H1 (cell line): ENCODE results near the gene TRMT61B. TPM values are rescaled to one million over a fixed set of nuclear protein-coding genes. Genes with fewer than 3 reads are reported as not detected.
A peak's percentile ranks its signal among the peaks of the same experiment; 100 is the strongest.

Experiments
- CTCF ChIA-PET: fragments of 300-600 bp; sonication (Branson Sonifier 250); formaldehyde crosslinking; loops from one replicate; lab custom pipeline; 2021; ENCODE audit not compliant: partially characterized antibody; lab: Charles Lee
- POLR2A ChIA-PET: fragments of 300-600 bp; sonication (Branson Sonifier 250); formaldehyde crosslinking; loops from one replicate; lab custom pipeline; 2021; ENCODE audit warnings: inconsistent platforms; ENCODE audit not compliant: partially characterized antibody; lab: Charles Lee
- DNase-seq, 2 experiments: peaks; one replicate each; pipeline versions ENCODE4 v3.0.0 to v3.0.0-alpha.2; 2010 to 2022; ENCODE audit warnings: low spot score in 2 of 2, low read depth in 1 of 2, mixed read lengths in 1 of 2
- FAIRE-seq: peaks from 2 replicates; lab custom pipeline; 2011; peaks lifted over from hg19 to GRCh38; lab: Jason Lieb, UNC
- H2AFZ ChIP-seq: 2 replicates; pipeline ENCODE4 v1.8.1; 2012; ENCODE audit warnings: low read length, inconsistent platforms
- H2AK5ac ChIP-seq: 2 replicates; pipeline ENCODE4 v1.6.1; 2013; ENCODE audit warnings: low read depth, low read length
- H2BK120ac ChIP-seq: replicated peaks from 2 replicates; pipeline ENCODE3; 2013; ENCODE audit warnings: low read depth, low read length, inconsistent platforms
- H2BK12ac ChIP-seq: 2 replicates; pipeline ENCODE4 v1.6.1; 2013; ENCODE audit warnings: low read depth, low read length
- H2BK15ac ChIP-seq: 2 replicates; pipeline ENCODE4 v1.6.1; 2013; ENCODE audit warnings: low read length
- H2BK20ac ChIP-seq: 2 replicates; pipeline ENCODE4 v1.6.1; 2013; ENCODE audit warnings: low read length
- H2BK5ac ChIP-seq: 2 replicates; pipeline ENCODE4 v1.6.1; 2013; ENCODE audit warnings: low read depth, low read length
- H3K14ac ChIP-seq: 2 replicates; pipeline ENCODE4 v1.6.1; 2013; ENCODE audit warnings: inconsistent platforms; ENCODE audit not compliant: insufficient read length
- H3K18ac ChIP-seq: 2 replicates; pipeline ENCODE4 v1.6.1; 2013; ENCODE audit warnings: low read length; ENCODE audit errors: extremely low read depth
- H3K23ac ChIP-seq: 2 replicates; pipeline ENCODE4 v1.6.1; 2013; ENCODE audit warnings: inconsistent platforms; ENCODE audit not compliant: insufficient read length
- H3K23me2 ChIP-seq: 2 replicates; pipeline ENCODE4 v1.6.1; 2013; ENCODE audit warnings: low read depth, low read length
- H3K27ac ChIP-seq: 2 replicates; pipeline ENCODE4 v1.6.1; 2011; ENCODE audit warnings: low read depth, low read length, inconsistent platforms
- H3K27me3 ChIP-seq, 4 experiments: replicated peaks in 1 of 4; 1 replicate in 1 of 4; 2 replicates in 3 of 4; pipeline versions ENCODE4 v1.6.1 to v1.8.1; 2011 to 2013; ENCODE audit warnings: low read length in 3 of 4, mild to moderate bottlenecking in 3 of 4, inconsistent platforms in 2 of 4, mixed read lengths in 2 of 4, moderate library complexity in 1 of 4; ENCODE audit not compliant: control insufficient read depth in 3 of 4, insufficient read depth in 3 of 4; ENCODE audit errors: extremely low read depth in 1 of 4
- H3K36me3 ChIP-seq, 4 experiments: 2 replicates each; pipeline versions ENCODE4 v1.6.1 to v1.8.1; 2011 to 2013; ENCODE audit warnings: mild to moderate bottlenecking in 4 of 4, low read length in 3 of 4, moderate library complexity in 2 of 4, control low read depth in 1 of 4, inconsistent platforms in 1 of 4; ENCODE audit not compliant: insufficient read depth in 4 of 4, control insufficient read depth in 2 of 4
- H3K4ac ChIP-seq: replicated peaks from 2 replicates; pipeline ENCODE3; 2013; ENCODE audit warnings: low read length, low read depth, mixed read lengths, inconsistent platforms; ENCODE audit not compliant: insufficient read length
- H3K4me1 ChIP-seq, 4 experiments: replicated peaks in 1 of 4; 1 replicate in 1 of 4; 2 replicates in 3 of 4; pipeline versions ENCODE4 v1.6.1 to v1.8.1; 2011 to 2013; ENCODE audit warnings: low read length in 3 of 4, inconsistent platforms in 2 of 4, mixed read lengths in 1 of 4; ENCODE audit not compliant: insufficient read depth in 4 of 4, control insufficient read depth in 3 of 4
- H3K4me2 ChIP-seq, 2 experiments: 2 replicates each; pipeline versions ENCODE4 v1.6.1 to v1.8.1; 2011 to 2013; ENCODE audit warnings: low read depth in 2 of 2, low read length in 2 of 2, control low read depth in 1 of 2, inconsistent platforms in 1 of 2, mild to moderate bottlenecking in 1 of 2; ENCODE audit not compliant: insufficient read depth in 1 of 2
- H3K4me3 ChIP-seq, 4 experiments: fragments of 200-600, 300-600 bp in 1 of 4; sonication (generic), shearing (Covaris generic), sonication (Bioruptor Twin) in 1 of 4; 2 replicates each; pipeline versions ENCODE4 v1.5.1 to v1.8.1; 2011 to 2016; ENCODE audit warnings: low read length in 4 of 4, low read depth in 3 of 4, control low read depth in 2 of 4, inconsistent platforms in 2 of 4, mild to moderate bottlenecking in 2 of 4, mixed read lengths in 1 of 4, moderate library complexity in 1 of 4; ENCODE audit not compliant: insufficient read depth in 2 of 4; ENCODE audit errors: extremely low read depth in 1 of 4
- H3K56ac ChIP-seq: replicated peaks from 2 replicates; pipeline ENCODE3; 2013; ENCODE audit warnings: low read depth, mild to moderate bottlenecking, mixed read lengths, low read length, inconsistent platforms; ENCODE audit not compliant: insufficient read length
- H3K79me1 ChIP-seq: 2 replicates; pipeline ENCODE4 v1.6.1; 2013; ENCODE audit warnings: low read depth, low read length, control low read depth
- H3K79me2 ChIP-seq, 2 experiments: 2 replicates each; pipeline versions ENCODE4 v1.6.1 to v1.8.1; 2012 to 2013; ENCODE audit warnings: low read length in 2 of 2, mild to moderate bottlenecking in 2 of 2, inconsistent platforms in 1 of 2; ENCODE audit not compliant: insufficient read depth in 2 of 2, control insufficient read depth in 1 of 2
- H3K9ac ChIP-seq, 4 experiments: replicated peaks in 1 of 4; 1 replicate in 1 of 4; 2 replicates in 3 of 4; pipeline versions ENCODE4 v1.6.1 to v1.8.1; 2011 to 2013; ENCODE audit warnings: low read depth in 3 of 4, low read length in 3 of 4, control low read depth in 2 of 4, mild to moderate bottlenecking in 2 of 4, moderate library complexity in 2 of 4, inconsistent platforms in 1 of 4; ENCODE audit errors: extremely low read depth in 1 of 4
- H3K9me3 ChIP-seq, 2 experiments: 2 replicates each; pipeline versions ENCODE4 v1.6.1 to v1.8.1; 2012 to 2013; ENCODE audit warnings: mild to moderate bottlenecking in 2 of 2, moderate library complexity in 2 of 2, control low read depth in 1 of 2, inconsistent platforms in 1 of 2, low read depth in 1 of 2, low read length in 1 of 2, mixed read lengths in 1 of 2; ENCODE audit not compliant: insufficient read depth in 2 of 2
- H4K20me1 ChIP-seq, 2 experiments: replicated peaks in 1 of 2; 2 replicates each; pipeline versions ENCODE3 to v1.8.1; 2011 to 2013; ENCODE audit warnings: inconsistent platforms in 2 of 2, low read length in 2 of 2, mild to moderate bottlenecking in 1 of 2; ENCODE audit not compliant: insufficient read depth in 2 of 2, control insufficient read depth in 1 of 2
- H4K5ac ChIP-seq: 2 replicates; pipeline ENCODE4 v1.6.1; 2013; ENCODE audit warnings: low read length, low read depth, mixed read lengths, inconsistent platforms; ENCODE audit not compliant: insufficient read length
- H4K8ac ChIP-seq: 2 replicates; pipeline ENCODE4 v1.8.0; 2013; ENCODE audit warnings: mild to moderate bottlenecking, moderate library complexity, low read length, inconsistent platforms; ENCODE audit not compliant: insufficient read depth; ENCODE audit errors: extremely low read depth
- H4K91ac ChIP-seq: replicated peaks from 2 replicates; pipeline ENCODE3; 2013; ENCODE audit warnings: low read length, mixed read lengths, inconsistent platforms; ENCODE audit not compliant: insufficient read length
- EZH2 ChIP-seq: fragments of 200-600 bp; sonication (generic); IDR thresholded peaks from 2 replicates; pipeline ENCODE4 v1.7.1; 2012; ENCODE audit warnings: low read depth, mild to moderate bottlenecking, moderate library complexity, low read length, inconsistent platforms; ENCODE audit not compliant: severe bottlenecking
- HDAC2 ChIP-seq, 2 experiments: fragments of 300-600 bp in 1 of 2; sonication (generic) in 1 of 2; IDR thresholded peaks; 2 replicates each; pipeline ENCODE4 v1.6.1; 2011 to 2012; ENCODE audit warnings: low read depth in 2 of 2, low read length in 2 of 2, mild to moderate bottlenecking in 2 of 2, moderate library complexity in 2 of 2, borderline replicate concordance in 1 of 2, inconsistent platforms in 1 of 2
- KDM1A ChIP-seq: fragments of 200-600, 300-600 bp; sonication (generic); IDR thresholded peaks from 2 replicates; pipeline ENCODE4 v1.7.1; 2016; ENCODE audit warnings: mild to moderate bottlenecking, low read length, borderline replicate concordance
- KDM4A ChIP-seq: IDR thresholded peaks from one replicate; pipeline ENCODE4 v1.7.1; 2012; ENCODE audit warnings: low read depth, mild to moderate bottlenecking, moderate library complexity, low read length, inconsistent platforms; ENCODE audit not compliant: severe bottlenecking
- KDM5A ChIP-seq: fragments of 200-600 bp; IDR thresholded peaks from 2 replicates; pipeline ENCODE4 v1.7.1; 2012; ENCODE audit warnings: mild to moderate bottlenecking, low read length, inconsistent platforms, mixed read lengths
- PHF8 ChIP-seq: fragments of 200-600 bp; sonication (generic); conservative IDR thresholded peaks from 2 replicates; pipeline ENCODE4 v1.7.1; 2012; ENCODE audit warnings: low read depth, mild to moderate bottlenecking, inconsistent platforms, low read length, moderate library complexity
- POLR2A ChIP-seq, 2 experiments: IDR thresholded peaks; 1 replicate in 1 of 2; 2 replicates in 1 of 2; pipeline ENCODE4 v1.6.1; 2011; ENCODE audit warnings: low read depth in 2 of 2, low read length in 2 of 2, mild to moderate bottlenecking in 2 of 2; ENCODE audit errors: control extremely low read depth in 1 of 2
- RXRA ChIP-seq: IDR thresholded peaks from 2 replicates; pipeline ENCODE4 v1.6.1; 2011; ENCODE audit warnings: low read depth, mild to moderate bottlenecking, low read length, moderate library complexity; ENCODE audit not compliant: insufficient read depth
- YY1 ChIP-seq: IDR thresholded peaks from 2 replicates; pipeline ENCODE4 v1.6.1; 2011; ENCODE audit warnings: low read depth, mild to moderate bottlenecking, low read length
- WGBS, 2 experiments: shearing (Covaris generic) in 1 of 2; methylation state at CpG; one replicate each; pipeline versions ENCODE4 v1.1.6 to v1.1.7; 2013 to 2015; ENCODE audit warnings: low lambda C conversion rate in 2 of 2, mixed read lengths in 2 of 2, inconsistent platforms in 1 of 2, low coverage in 1 of 2, missing lambda C conversion rate in 1 of 2; ENCODE audit not compliant: insufficient replicate concordance in 2 of 2, insufficient coverage in 1 of 2, insufficient read length in 1 of 2; ENCODE audit errors: extremely low coverage in 1 of 2, missing lambda C conversion rate in 1 of 2; 5-methylcytosine and 5-hydroxymethylcytosine counted together
- polyA plus RNA-seq, 7 experiments: library from polyadenylated mRNA; depleted of rRNA in 3 of 7; stranded (reverse) in 5 of 7; unstranded in 2 of 7; fragments of >200 nt in 5 of 7; fragments of 200-250 nt in 2 of 7; gene quantifications; 1 replicate in 5 of 7; 2 replicates in 1 of 7; 4 replicates in 1 of 7; pipeline versions ENCODE4 v1.2.1 to v1.2.3, GENCODE V29; 2011 to 2013; ENCODE audit warnings: missing spikeins in 2 of 7, mixed read lengths in 2 of 7
- total RNA-seq: library from RNA; stranded (reverse); fragmentation: NEBNext Ultra II Directional; extraction: Animal tissue kit (Norgen Biotek cat#: 25700); gene quantifications from 2 replicates; pipeline ENCODE4 v1.2.1, GENCODE V29; 2021
- TF ChIP-seq, protein P1 (sequence below), 3 experiments: IDR thresholded peaks; 1 replicate in 2 of 3; 2 replicates in 1 of 3; pipeline versions ENCODE4 v1.5.1 to v1.6.1; 2011; ENCODE audit warnings: low read length in 3 of 3, mild to moderate bottlenecking in 3 of 3, inconsistent platforms in 2 of 3, low read depth in 1 of 3, moderate library complexity in 1 of 3; ENCODE audit not compliant: insufficient read depth in 1 of 3; ENCODE audit errors: control extremely low read depth in 1 of 3

Gene TRMT61B
- total and polyA plus RNA-seq, 2 of the 8 experiments (the other 6 are each of a cell fraction or from before 2014, with no cell fraction given): 10.4 to 27.8 TPM

DNA sequence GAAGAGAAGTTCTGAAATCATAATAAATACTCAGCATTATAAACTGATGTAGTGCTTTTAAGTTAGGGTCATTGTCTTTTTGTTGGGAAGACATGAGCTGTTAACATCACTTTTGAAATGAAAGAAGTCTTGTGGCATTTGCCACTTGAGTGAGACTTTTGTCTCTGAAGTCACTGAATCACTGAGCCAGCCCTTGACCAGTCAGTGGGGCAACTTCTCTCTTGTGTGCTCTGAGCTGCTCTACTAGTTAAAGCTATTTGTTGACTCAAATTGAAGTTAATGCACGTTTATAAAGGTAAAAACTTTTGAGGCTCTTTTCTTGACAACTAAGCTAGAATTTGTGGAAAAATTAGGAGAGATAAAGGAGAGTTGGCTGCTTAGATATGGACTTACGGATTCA, 31.1 kb upstream of the TRMT61B start:
- Histone ChIP-seq H2BK15ac (no peak overlapping the region), H3K79me2 (peaks cover 69 to 100% of the 10 kb centered on the region in 2 experiments), H3K79me1 (peaks cover 2% of the 10 kb centered on the region; the same call in 1 of the 2 replicates), H3K4me1 (peaks cover 0 to 3% (median 3%) of the 10 kb centered on the region in 4 experiments; a peak in 4 of 7 replicates), H3K9me3 (no peaks in the 10 kb centered on the region), H4K91ac (no peak overlapping the region), H3K36me3 (peaks cover 3 to 46% (median 17%) of the 10 kb centered on the region in 4 experiments), H2BK20ac (no peak overlapping the region), H3K4me3 (no peak overlapping the region), H3K18ac (no peak overlapping the region), H2BK12ac (no peak overlapping the region), H3K23me2 (0 out of 2 replicates have a peak, but pooled peaks cover 2% of the 10 kb centered on the region), H2BK120ac (no peak overlapping the region), H3K4ac (no peak overlapping the region), H3K9ac (peak overlapping the region in 1 of 4 experiments; percentile 34; a peak in 1 of 7 replicates), H3K23ac (no peak overlapping the region), H4K5ac (no peak overlapping the region), H4K20me1 (peaks cover 27 to 50% of the 10 kb centered on the region in 2 experiments), H3K27ac (no peak overlapping the region), H4K8ac (no peak overlapping the region), H2BK5ac (no peak overlapping the region), H2AK5ac (no peak overlapping the region), H3K27me3 (no peaks in the 10 kb centered on the region), H2AFZ (no peak overlapping the region), H3K56ac (no peak overlapping the region), H3K14ac (no peak overlapping the region), H3K4me2 (no peak overlapping the region)
- ChIA-PET CTCF (interaction anchor here (1.1 to 1.5 kb wide), 3 partner anchors 9 to 30 kb away, joined by 3 to 5 read pairs (median 3); no protein-coding TSS in a partner anchor), POLR2A (interaction anchor here (1.2 to 2.7 kb wide), 5 partner anchors 9 to 41 kb away, joined by 3 to 11 read pairs (median 4); no protein-coding TSS in a partner anchor)
- FAIRE-seq: no peak
- WGBS, 2 experiments: 82% methylated on average over 2 of the region's 2 CpGs; no CpG with 5 or more reads in 1 of the 2 experiments
- no peak for DNase-seq
- TF ChIP-seq PHF8 (no peak), KDM5A (no peak), EZH2 (no peak), POLR2A (IDR thresholded peaks at IDR 0.05; ENCODE audit: control extremely low read depth in 1 of 2, low read depth in 2 of 2, low read length in 2 of 2) (no peak), RXRA (no peak), KDM4A (no peak), HDAC2 (IDR thresholded peaks at IDR 0.05; ENCODE audit: borderline replicate concordance in 1 of 2, low read depth in 2 of 2, low read length in 2 of 2) (no peak), YY1 (no peak), KDM1A (no peak)
- TF ChIP-seq, protein P1, sequence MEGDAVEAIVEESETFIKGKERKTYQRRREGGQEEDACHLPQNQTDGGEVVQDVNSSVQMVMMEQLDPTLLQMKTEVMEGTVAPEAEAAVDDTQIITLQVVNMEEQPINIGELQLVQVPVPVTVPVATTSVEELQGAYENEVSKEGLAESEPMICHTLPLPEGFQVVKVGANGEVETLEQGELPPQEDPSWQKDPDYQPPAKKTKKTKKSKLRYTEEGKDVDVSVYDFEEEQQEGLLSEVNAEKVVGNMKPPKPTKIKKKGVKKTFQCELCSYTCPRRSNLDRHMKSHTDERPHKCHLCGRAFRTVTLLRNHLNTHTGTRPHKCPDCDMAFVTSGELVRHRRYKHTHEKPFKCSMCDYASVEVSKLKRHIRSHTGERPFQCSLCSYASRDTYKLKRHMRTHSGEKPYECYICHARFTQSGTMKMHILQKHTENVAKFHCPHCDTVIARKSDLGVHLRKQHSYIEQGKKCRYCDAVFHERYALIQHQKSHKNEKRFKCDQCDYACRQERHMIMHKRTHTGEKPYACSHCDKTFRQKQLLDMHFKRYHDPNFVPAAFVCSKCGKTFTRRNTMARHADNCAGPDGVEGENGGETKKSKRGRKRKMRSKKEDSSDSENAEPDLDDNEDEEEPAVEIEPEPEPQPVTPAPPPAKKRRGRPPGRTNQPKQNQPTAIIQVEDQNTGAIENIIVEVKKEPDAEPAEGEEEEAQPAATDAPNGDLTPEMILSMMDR (IDR thresholded peaks at IDR 0.05; ENCODE audit: control extremely low read depth in 1 of 3, insufficient read depth in 1 of 3, low read depth in 1 of 3, low read length in 3 of 3): no peak
